PC-9 (cell line): Measurements from ENCODE around the gene ARSK.

Experiments used
- EZH2 ChIP-seq: fragments of 200-600 bp; sonication (generic); IDR thresholded peaks from 2 replicates; pipeline ENCODE4 v1.8.0; 2017; ENCODE audit warnings: antibody characterized with exemption, low read depth
- TF ChIP-seq, protein P1 (sequence below): fragments of 200-600 bp; sonication (generic); conservative IDR thresholded peaks from 2 replicates; pipeline ENCODE4 v1.6.1; 2017; ENCODE audit warnings: mixed run types, antibody characterized with exemption, mild to moderate bottlenecking, moderate library complexity

DNA sequence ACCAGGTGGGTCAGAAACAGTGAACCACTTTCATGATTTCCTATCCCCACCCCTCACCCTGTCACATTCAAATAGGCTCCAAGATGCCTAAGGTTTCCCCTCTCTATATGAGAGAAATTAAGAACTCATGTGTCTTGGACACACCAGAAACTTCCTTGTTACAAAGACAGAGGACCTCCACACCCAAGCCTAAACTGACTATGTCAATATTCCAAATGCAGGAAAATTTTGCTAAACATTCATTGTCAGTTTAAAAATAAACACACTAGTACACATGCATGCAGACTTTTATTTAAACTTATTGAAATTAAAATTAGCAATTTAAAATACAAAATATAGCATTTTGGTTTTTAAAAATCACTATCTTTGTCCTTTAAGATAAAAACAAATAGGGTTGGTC lies 26.3 kb upstream of the ARSK start:
- TF ChIP-seq, protein P1, sequence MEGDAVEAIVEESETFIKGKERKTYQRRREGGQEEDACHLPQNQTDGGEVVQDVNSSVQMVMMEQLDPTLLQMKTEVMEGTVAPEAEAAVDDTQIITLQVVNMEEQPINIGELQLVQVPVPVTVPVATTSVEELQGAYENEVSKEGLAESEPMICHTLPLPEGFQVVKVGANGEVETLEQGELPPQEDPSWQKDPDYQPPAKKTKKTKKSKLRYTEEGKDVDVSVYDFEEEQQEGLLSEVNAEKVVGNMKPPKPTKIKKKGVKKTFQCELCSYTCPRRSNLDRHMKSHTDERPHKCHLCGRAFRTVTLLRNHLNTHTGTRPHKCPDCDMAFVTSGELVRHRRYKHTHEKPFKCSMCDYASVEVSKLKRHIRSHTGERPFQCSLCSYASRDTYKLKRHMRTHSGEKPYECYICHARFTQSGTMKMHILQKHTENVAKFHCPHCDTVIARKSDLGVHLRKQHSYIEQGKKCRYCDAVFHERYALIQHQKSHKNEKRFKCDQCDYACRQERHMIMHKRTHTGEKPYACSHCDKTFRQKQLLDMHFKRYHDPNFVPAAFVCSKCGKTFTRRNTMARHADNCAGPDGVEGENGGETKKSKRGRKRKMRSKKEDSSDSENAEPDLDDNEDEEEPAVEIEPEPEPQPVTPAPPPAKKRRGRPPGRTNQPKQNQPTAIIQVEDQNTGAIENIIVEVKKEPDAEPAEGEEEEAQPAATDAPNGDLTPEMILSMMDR, result no peak
- TF ChIP-seq EZH2, result no peak
